Ramos (cell line): ENCODE measurements around the gene ACTA1.
"Not testable (repeated sequence)": the region's sequence is repeated elsewhere in the genome, so short reads cannot be mapped to it uniquely, and the experiment has no call there.

Experiments used
- in situ Hi-C: fragments of 300-500 bp; cut with MboI; formaldehyde crosslinking; loops from one replicate; pipeline ENCODE4 v1.14.3; 2022; ENCODE audit warnings: low sequenced_read_pairs; ENCODE audit not compliant: unreplicated experiment

ACTA1 gene

DNA sequence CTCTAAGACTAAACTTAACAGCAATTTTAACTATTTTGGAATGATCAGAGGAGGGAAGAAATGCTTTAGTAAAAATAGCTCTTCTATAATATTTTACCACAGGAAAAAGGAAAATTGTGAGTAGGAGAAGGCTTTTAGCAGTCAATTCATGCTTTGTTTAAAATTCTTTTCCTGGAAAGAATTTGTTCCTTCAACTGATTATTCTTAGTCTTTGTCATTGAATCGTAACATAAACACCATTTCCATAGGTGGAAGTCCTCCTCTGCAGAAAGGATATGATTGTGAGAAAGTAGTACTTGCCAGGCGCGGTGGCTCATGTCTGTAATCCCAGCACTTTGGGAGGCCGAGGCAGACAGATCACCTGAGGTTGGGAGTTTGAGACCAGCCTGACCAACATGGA lies 11.9 kb upstream of the ACTA1 start:
- in situ Hi-C loops, result no loop called here

DNA sequence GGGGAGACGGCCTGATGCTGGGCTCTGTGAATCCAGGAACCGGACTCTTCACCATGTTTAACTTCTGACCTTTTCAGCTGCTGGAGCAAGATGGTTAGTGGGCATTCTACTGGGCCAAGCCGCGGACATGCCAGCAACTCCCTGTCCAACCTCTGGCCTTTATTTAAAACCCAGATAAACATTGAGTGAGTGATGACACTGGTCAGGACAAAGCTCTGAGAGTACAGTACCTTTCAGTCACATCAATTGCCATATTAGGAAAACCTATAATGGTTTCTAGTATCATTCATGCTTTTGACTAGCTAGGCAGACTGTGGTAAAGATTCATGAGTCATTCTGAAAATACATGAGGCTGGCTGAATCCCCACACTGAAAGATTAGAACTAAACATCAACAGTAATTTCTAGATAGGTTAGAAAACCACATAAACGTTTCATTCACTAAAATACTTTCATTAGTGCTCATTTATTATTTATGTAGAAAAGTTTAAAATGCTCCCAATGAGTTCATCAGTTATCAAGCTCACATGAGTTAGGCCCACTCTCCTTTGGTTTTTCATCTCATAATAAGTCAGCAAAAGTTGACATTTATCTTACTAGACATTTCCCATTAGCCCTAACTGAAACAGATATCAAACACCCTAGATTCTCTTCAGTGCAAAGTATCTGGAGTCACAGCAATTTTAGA lies 7.1 kb upstream of the ACTA1 start:
- in situ Hi-C loops, result no loop called here

DNA sequence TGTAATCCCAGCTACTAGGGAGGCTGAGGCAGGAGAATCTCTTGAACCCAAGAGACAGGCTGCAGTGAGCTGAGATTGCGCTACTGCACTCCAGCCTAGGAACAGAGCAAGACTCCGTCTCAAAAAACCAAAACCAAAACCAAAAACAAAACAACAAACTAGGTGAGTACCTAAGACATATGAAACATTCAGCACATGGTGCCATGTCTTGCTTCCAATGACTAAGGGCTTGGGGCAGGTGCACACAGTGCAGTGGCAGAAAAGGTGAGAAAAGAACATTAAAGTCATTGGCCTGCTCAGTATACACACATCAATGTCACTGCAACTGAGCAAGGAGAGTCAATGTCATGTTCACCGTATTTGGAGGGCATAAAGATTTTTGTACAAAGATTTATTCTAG lies 4.1 kb upstream of the ACTA1 start:
- in situ Hi-C loops, result no loop called here

DNA sequence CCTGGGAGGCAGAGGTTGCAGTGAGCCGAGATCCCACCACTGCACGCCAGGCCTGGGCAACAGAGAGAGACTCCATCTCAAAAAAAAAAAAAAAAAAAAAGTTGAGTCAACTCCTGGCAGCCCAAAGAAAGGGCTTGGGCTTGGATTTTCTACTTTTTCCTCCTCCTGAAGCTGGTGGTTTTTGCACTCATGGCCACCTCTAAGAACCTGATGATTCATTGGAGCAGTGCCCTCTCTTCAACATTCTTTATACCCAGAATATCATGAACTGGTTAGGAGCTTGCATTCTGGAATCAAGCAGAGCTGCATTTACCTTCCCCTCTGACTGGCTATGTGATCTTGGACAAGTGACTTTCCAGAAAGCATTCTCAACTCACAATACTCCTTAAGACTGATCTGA lies 3.5 kb upstream of the ACTA1 start:
- in situ Hi-C loops, result no loop called here

DNA sequence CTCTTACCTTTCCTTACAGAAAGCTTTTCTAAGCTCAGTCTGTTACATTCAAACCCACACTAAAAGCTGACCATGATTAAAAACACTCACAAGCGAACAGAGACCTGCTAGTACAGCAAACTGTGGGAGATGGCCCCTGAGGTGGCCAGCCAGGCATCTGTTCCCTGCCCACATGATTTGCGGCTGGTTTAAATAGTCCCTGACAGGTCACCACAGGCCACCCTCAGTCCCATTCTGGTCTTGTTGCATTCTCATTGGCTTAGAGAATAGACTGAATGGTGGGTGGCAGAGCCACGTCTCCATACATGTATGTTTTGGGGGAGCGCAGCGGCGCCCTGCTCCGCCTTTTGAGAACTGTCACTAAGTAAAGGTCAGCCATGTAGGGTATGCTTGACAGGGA lies 2.3 kb upstream of the ACTA1 start:
- in situ Hi-C loops, result no loop called here

DNA sequence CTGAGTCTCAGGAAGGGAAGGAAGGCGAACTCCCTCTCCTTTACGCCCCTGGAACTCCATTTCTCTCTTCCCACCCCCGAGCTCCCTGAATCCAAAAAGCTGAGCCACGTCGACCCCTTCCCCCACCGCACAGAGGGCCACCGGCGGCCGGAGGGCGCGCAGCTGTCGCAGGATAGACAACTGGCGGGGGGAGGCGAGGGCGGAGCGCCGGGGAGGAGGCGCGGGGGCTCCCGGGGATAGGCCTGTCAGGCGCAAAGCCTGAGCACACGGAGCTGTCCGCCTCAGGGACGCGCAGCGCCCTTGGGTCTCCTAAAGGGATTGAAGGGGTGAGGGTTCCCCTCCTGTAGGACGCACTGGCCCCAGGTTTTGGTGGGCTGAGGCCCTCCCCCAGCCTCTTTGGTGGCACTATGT lies 752 bp upstream of the ACTA1 start:
- in situ Hi-C loops, result no loop called here

DNA sequence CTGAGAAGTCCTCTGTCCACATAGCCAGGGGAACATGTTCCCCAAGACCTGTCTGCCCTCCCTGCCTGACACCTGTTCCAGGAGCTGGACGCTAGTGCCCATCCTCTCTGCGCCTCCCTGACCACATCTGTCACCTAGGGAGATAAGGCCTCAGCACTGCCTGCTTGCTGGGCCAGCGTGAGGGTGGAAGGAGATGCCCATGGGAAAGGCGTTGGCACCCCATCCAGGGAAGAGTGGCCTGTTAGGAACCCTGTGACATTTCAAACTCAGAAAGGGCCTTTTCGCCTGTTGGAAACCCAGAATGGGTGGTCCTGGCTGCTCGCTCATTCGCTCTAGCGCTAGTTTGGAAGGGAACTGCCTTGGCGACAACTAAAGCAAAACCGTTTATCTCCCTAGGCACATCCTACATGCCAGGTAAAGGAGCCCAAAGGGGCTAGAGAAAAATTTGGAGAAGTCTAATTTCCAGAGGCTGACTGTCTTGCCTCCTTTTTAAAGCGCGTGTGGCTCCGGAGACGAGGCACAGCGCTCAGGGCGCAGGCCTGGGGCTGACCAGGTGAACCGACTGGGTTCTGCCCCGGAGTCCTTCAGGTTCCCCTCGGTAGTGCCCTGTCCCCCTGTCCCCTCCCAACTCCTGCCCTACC lies 410 bp downstream of the ACTA1 start:
- in situ Hi-C loops, result no loop called here

DNA sequence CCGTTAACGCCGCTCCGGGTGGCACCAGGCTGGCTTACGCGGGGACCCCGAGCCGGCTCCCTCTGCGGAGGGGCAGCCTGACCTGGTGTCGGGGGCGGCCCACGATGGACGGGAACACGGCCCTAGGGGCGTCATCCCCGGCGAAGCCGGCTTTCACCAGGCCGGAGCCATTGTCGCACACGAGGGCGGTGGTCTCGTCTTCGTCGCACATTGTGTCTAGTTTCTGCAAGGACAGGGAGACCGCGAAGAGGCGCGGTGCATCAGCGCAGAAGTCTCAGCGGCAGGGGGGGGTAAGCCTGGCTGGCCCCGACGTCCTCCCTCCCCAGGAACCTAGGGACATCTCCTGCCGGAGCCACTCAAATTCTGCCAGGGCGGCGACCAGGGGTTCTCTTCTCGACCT lies 989 bp downstream of the ACTA1 start:
- in situ Hi-C loops, result no loop called here

DNA sequence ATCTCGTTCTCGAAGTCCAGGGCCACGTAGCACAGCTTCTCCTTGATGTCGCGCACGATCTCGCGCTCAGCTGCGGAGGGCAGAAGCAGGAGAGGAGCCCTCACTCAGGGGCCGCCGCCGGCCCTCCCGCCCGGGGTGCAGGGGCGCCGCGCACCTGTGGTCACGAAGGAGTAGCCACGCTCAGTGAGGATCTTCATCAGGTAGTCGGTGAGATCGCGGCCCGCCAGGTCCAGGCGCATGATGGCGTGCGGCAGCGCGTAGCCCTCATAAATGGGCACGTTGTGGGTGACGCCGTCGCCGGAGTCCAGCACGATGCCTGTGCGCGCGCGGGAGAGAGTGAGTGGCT lies 1.8 kb downstream of the ACTA1 start:
- in situ Hi-C loops, result no loop called here

DNA sequence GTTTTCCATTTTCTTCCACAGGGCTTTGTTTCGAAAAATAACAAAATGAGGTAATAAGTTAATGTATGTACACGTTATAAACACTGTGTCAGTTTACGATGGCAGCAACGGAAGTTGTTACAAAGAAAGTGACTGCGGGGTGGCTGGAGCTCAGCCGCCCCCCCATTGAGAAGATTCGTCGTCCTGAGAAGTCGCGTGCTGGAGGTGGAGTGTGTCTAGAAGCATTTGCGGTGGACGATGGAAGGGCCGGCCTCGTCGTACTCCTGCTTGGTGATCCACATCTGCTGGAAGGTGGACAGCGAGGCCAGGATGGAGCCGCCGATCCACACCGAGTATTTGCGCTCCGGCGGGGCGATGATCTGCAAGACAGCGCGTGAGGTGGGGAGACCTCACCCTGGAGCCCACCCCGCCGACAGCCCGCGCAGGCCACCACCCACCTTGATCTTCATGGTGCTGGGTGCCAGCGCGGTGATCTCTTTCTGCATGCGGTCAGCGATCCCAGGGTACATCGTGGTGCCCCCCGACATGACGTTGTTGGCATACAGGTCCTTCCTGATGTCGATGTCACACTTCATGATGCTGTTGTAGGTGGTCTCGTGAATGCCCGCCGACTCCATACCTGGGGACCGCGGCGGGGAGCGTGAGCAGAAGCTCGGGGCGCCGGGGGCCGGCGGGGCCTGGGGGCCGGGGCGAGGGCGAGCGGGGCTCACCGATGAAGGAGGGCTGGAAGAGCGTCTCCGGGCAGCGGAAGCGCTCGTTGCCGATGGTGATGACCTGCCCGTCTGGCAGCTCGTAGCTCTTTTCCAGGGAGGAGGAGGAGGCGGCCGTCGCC lies 2.4 kb downstream of the ACTA1 start:
- in situ Hi-C loops, result no loop called here

DNA sequence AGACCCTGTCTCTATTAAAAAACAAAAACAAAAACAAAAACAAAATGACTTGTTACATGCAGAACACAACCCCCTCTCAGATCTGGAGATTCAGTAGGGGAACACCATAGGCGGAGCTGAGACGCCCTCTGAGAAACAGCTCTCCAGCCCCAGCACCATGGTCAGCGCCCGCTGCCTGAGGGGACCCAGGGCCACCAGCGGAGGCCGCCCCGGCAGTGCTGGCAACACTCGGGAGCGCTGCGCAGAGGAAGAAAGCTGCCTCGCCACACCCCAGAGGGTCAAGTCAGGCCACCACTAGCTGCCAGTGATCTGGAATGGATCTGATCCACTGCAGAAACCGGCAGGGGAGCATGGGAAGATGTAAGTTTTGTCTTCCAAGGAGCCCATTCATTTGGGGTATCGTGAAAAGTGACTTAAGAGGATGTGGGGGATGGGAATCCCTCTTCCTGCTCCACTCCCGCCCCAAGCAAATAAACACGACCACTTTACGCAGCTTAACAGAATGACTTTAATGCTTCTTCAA lies 3.1 kb downstream of the ACTA1 start:
- in situ Hi-C loops, result no loop called here

DNA sequence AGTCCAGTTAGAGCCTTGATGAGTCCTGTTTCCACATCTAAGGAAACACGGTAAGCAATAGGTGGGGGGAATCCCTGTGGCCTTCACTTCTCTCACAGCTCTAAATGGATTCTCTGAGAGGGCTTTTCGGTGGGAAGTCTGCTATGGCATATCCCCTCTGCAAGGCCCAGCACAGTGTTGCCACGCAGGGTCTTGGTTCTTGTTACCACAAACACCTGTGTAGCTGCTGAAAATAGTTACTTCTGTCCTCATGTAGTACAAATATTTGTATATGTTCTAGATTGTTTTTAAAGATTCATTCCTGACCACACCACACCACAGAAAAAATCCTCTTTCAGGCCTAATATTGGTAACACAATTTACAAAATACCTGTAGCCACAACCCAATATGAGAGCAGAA lies 5.6 kb downstream of the ACTA1 start:
- in situ Hi-C loops, result no loop called here

DNA sequence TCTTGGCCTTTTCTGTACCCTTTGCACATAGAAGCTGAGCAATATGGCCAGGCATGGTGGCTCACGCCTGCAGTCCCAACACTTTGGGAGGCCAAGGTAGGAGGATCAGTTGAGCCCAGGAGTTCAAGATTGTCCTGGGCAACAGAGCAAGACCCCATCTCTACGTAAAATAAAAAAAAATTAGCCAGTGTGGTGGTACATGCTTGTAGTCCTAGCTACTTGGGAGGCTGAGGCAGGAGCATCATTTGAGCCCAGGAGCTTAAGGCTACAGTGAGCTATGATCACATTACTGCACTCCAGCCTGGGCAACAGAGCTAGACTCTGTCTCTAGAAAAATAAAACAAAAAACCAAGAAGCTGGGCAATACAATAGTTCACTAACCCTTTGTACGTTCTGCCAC lies 6.3 kb downstream of the ACTA1 start:
- in situ Hi-C loops, result no loop called here

DNA sequence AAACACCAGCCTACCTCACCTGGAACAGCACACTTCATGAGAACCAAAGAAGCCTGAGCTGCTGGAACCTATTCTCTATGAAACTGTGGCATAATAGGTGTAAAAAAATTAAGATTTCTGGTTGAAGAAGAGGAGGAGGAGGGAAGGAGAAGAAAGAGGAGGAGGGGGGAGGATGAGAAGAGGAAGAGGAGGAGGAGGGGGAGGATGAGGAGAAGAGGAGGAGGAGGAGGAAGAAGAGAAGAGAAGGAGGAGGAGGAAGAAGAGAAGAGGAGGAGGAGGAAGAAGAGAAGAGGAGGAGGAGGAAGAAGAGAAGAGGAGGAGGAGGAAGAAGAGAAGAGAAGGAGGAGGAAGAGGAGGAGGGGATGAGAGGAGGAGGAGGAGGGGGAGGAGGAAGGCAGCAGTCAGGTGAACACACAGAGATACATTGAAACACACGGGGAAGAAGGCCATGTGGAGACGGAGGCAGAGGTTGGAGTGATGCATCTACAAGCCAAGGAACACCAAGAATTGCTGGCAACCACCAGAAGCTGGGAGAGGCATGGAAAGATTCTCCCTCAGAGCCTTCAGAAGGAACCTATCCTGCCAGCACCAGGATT lies 8.2 kb downstream of the ACTA1 start:
- in situ Hi-C loops, result no loop called here

DNA sequence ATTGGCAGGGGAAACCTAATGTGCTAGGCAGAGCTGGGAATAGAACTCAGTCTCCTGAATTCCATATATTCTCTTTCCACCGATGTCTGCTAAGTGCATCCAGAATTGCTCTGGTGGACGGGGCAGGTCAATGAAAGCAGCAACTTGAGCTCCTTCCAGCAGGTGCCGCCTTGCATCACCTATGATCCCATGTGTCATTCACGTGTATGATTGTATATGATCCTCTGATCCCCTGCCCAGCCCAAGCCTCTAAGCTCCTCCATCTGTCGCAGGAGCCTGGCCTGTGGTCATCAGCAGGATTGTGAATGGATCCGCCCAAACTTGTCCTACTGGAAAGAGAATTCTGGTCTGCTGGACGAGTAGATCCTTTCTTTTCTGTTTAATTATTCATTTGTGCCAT lies 13.1 kb downstream of the ACTA1 start:
- in situ Hi-C loops, result no loop called here

DNA sequence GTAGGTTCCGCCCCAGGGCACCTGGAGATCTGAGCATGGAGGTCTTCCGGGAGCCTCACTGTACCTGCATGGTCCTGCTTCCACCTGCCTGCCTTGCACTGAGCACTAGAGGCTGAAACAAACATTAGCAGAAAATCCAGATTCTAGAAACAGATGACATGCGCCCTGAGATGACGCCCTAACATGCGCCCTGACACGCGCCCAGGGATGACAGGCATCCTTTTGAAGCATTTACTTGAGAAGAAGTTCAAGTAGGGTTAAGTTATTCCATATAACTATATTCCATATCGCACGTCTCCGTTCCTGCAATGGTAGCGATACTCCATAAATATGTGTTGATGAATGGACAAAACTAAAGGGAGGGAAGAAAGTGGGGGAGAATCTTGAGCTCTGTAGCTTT lies 13.7 kb downstream of the ACTA1 start:
- in situ Hi-C loops, result no loop called here

DNA sequence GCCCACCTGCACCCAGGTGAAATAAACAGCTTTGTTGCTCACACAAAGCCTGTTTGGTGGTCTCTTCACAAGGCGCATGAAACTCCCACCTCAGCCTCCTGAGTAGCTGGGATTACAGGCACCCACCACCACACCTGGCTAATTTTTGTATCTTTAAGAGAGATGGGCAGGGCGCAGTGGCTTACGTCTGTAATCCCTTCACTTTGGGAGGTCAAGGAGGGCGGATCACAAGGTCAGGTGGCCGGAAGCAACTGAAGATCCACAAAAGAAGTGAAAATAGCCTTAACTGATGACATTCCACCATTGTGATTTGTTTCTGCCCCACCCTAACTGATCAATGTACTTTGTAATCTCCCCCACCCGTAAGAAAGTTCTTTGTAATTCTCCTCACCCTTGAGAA lies 15.3 kb downstream of the ACTA1 start:
- in situ Hi-C loops, result not testable (repeated sequence)

DNA sequence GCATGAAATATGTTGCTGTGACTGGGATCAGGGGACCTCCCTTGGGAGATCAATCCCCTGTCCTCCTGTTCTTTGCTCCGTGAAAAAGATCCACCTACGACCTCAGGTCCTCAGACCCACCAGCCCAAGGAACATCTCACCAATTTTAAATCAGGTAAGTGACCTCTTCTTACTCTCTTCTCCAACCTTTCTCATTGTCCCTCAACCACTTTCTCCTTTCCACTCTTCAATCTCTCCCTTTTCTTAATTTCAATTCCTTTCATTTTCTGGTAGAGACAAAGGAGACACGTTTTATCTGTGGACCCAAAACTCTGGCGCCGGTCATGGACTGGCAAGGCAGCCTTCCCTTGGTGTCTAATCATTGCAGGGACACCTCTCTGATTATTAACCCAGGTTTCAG lies 21.1 kb downstream of the ACTA1 start:
- in situ Hi-C loops, result not testable (repeated sequence)

DNA sequence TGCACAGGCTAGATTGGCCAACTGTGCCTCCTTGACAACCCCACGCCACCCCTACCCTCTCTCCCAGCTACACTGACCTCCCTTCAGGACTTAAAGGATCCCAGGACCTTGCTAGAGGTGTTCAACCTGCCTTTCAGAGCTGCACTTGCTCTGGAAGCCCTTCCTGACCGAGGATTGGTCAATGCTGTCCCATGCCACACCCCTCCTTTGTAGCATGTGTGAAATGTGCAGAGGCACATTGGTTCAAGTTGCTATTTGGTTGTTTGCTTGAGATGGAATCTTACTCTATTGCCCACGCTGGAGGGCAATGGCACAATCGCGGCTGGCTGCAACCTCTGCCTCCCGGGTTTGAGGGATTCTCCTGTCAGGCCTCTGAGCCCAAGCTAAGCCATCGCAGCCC lies 21.8 kb downstream of the ACTA1 start:
- in situ Hi-C loops, result no loop called here

DNA sequence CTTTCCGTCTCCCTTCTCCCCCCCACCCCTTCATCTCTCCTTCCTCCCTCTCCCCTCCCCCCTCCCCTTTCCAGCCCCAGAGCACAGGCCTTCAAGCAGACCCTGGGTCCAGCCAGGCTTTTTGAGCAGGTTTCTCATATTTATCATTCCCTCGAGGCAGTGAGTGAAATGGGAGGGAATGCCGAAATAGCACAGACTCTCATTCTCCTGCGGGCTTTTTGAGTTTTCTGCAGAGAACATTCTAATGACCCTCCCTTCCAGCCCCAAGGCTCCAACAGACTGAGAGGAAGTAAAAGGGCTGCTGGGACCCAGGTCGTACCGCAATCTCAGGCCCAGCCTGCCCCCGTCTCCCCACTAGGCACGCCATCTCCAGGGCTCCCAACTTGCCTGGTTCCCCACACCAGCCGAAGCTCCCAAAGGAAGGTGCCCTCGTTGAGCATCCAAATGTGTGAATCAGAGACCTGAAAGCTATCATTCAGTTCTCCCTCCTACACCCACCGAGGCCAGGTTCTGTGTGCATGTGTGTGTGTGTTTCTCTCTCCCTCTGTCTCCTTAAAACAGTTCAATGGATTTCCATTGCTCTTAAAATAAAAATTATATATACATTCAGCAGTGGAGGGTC lies 22.3 kb downstream of the ACTA1 start:
- in situ Hi-C loops, result no loop called here
